ENCODE results near the gene SPATS1. TPM values are rescaled to one million over a fixed set of nuclear protein-coding genes. Genes with fewer than 3 reads are reported as not detected.
"Not testable (repeated sequence)": the region's sequence is repeated elsewhere in the genome, so short reads cannot be mapped to it uniquely, and the experiment has no call there.

The SPATS1 gene
- total RNA-seq, 1 experiment from 2014 or later = not detected

- peaks cover 52% of the 10 kb centered on the region for H3K27me3 Mint-ChIP-seq (ENCODE audit: insufficient read depth, unreplicated experiment)
- BruUV-seq (replicated peaks) = no TSS peak
These were observed 1.2 kb upstream of the SPATS1 start for GRCh38 chr6:44341095-44341890.

DNA sequence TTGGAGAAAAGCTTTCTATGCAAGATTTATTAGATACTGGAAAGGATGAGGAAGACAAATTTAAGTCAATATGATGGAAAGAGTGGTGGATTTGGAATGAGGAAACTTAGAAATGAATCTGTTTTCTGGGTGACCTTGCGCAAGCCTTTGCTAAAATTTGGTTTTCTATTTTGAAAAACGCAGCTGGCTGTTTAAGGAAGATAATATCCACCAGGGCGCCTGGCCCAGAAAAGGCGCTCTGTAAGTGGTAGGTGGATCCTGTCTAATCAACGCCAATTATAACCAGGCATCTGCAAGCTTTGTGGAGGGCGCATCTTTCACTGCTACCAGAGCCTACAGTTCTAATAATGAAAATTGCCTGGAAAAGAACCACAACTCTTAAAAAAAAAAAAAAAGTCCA is 398 bp upstream of the SPATS1 start:
- intact Hi-C loops (cut with micrococcal nuclease) = no loop called here
- Mint-ChIP-seq H3K27ac (ENCODE audit: low read depth, unreplicated experiment) (no peak overlapping the region), H3K4me1 (ENCODE audit: insufficient read depth, unreplicated experiment) (no peaks in the 10 kb centered on the region), H3K36me3 (ENCODE audit: insufficient read depth, unreplicated experiment) (no peaks in the 10 kb centered on the region), H3K9me3 (ENCODE audit: unreplicated experiment) (no peaks in the 10 kb centered on the region), H3K4me3 (ENCODE audit: unreplicated experiment) (no peak overlapping the region), H3K27me3 (ENCODE audit: insufficient read depth, unreplicated experiment) (peaks cover 44% of the 10 kb centered on the region)
- POLR2A ChIA-PET = interaction anchor here (0.9 kb wide), 1 partner anchor 46 kb away, joined by 3 read pairs; the partner anchor contains the start of gene CDC5L
- TF ChIP-seq, protein P1, sequence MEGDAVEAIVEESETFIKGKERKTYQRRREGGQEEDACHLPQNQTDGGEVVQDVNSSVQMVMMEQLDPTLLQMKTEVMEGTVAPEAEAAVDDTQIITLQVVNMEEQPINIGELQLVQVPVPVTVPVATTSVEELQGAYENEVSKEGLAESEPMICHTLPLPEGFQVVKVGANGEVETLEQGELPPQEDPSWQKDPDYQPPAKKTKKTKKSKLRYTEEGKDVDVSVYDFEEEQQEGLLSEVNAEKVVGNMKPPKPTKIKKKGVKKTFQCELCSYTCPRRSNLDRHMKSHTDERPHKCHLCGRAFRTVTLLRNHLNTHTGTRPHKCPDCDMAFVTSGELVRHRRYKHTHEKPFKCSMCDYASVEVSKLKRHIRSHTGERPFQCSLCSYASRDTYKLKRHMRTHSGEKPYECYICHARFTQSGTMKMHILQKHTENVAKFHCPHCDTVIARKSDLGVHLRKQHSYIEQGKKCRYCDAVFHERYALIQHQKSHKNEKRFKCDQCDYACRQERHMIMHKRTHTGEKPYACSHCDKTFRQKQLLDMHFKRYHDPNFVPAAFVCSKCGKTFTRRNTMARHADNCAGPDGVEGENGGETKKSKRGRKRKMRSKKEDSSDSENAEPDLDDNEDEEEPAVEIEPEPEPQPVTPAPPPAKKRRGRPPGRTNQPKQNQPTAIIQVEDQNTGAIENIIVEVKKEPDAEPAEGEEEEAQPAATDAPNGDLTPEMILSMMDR (IDR thresholded peaks at IDR 0.05; ENCODE audit: unreplicated experiment) = no peak
- BruUV-seq (replicated peaks) = no TSS peak
- no peak for DNase-seq (ENCODE audit: unreplicated experiment)
- CTCF ChIA-PET = interaction anchor here (0.6 to 2.1 kb wide), 4 partner anchors 29 to 74 kb away, joined by 3 to 5 read pairs (median 4); partner anchors contain the start of gene AARS2

More at GRCh38 chr6:44341095-44341890, 1.2 kb upstream of the SPATS1 start:
- intact Hi-C loops (cut with micrococcal nuclease) = no loop called here
- DNase-seq (ENCODE audit: unreplicated experiment) = no peak
- H3K4me3 Mint-ChIP-seq (ENCODE audit: unreplicated experiment) = no peak overlapping the region
- H3K9me3 Mint-ChIP-seq (ENCODE audit: unreplicated experiment) = no peaks in the 10 kb centered on the region
- CTCF ChIA-PET = interaction anchor here (0.6 to 1.3 kb wide), 3 partner anchors 32 to 73 kb away, joined by 3 to 4 read pairs (median 3); no protein-coding TSS in a partner anchor
- TF ChIP-seq, protein P1 (IDR thresholded peaks at IDR 0.05; ENCODE audit: unreplicated experiment) = no peak
- H3K27ac Mint-ChIP-seq (ENCODE audit: low read depth, unreplicated experiment) = no peak overlapping the region
- H3K4me1 Mint-ChIP-seq (ENCODE audit: insufficient read depth, unreplicated experiment) = no peaks in the 10 kb centered on the region
- H3K36me3 Mint-ChIP-seq (ENCODE audit: insufficient read depth, unreplicated experiment) = no peaks in the 10 kb centered on the region
- POLR2A ChIA-PET = interaction anchor here (0.6 to 0.9 kb wide), 2 partner anchors 21 to 46 kb away, joined by 3 read pairs; partner anchors contain the start of gene CDC5L

- DNase-seq (ENCODE audit: unreplicated experiment); H3K4me3 Mint-ChIP-seq (ENCODE audit: unreplicated experiment); H3K9me3 Mint-ChIP-seq (ENCODE audit: unreplicated experiment); H3K36me3 Mint-ChIP-seq (ENCODE audit: insufficient read depth, unreplicated experiment); H3K4me1 Mint-ChIP-seq (ENCODE audit: insufficient read depth, unreplicated experiment); H3K27ac Mint-ChIP-seq (ENCODE audit: low read depth, unreplicated experiment); BruUV-seq (replicated peaks); intact Hi-C loops (cut with micrococcal nuclease); POLR2A ChIA-PET: not testable (repeated sequence)
- peaks cover 35% of the 10 kb centered on the region for H3K27me3 Mint-ChIP-seq (ENCODE audit: insufficient read depth, unreplicated experiment)
- CTCF ChIA-PET = interaction anchor here (0.6 to 1.0 kb wide), 2 partner anchors 9 to 14 kb away, joined by 3 read pairs; no protein-coding TSS in a partner anchor
These were observed 4.4 kb downstream of the SPATS1 start for GRCh38 chr6:44346818-44347217.

GRCh38 chr6:44349904-44350649 is 7.6 kb downstream of the SPATS1 start:
- POLR2A ChIA-PET = no interaction called here
- Mint-ChIP-seq H3K27me3 (ENCODE audit: insufficient read depth, unreplicated experiment) (peaks cover 3% of the 10 kb centered on the region), H3K4me3 (ENCODE audit: unreplicated experiment) (no peak overlapping the region), H3K27ac (ENCODE audit: low read depth, unreplicated experiment) (no peak overlapping the region), H3K9me3 (ENCODE audit: unreplicated experiment) (no peaks in the 10 kb centered on the region), H3K36me3 (ENCODE audit: insufficient read depth, unreplicated experiment) (no peaks in the 10 kb centered on the region), H3K4me1 (ENCODE audit: insufficient read depth, unreplicated experiment) (no peaks in the 10 kb centered on the region)
- BruUV-seq (replicated peaks) = no TSS peak
- CTCF ChIA-PET = interaction anchor here (0.6 kb wide), 1 partner anchor 13 kb away, joined by 3 read pairs; no protein-coding TSS in a partner anchor
- no peak for DNase-seq (ENCODE audit: unreplicated experiment)
- TF ChIP-seq, protein P1 (IDR thresholded peaks at IDR 0.05; ENCODE audit: unreplicated experiment) = no peak
- intact Hi-C loops (cut with micrococcal nuclease) = no loop called here

- DNase-seq (ENCODE audit: unreplicated experiment); H3K4me1 Mint-ChIP-seq (ENCODE audit: insufficient read depth, unreplicated experiment); intact Hi-C loops (cut with micrococcal nuclease); H3K27ac Mint-ChIP-seq (ENCODE audit: low read depth, unreplicated experiment); H3K36me3 Mint-ChIP-seq (ENCODE audit: insufficient read depth, unreplicated experiment); H3K4me3 Mint-ChIP-seq (ENCODE audit: unreplicated experiment); BruUV-seq (replicated peaks); POLR2A ChIA-PET; H3K9me3 Mint-ChIP-seq (ENCODE audit: unreplicated experiment); H3K27me3 Mint-ChIP-seq (ENCODE audit: insufficient read depth, unreplicated experiment): not testable (repeated sequence)
- CTCF ChIA-PET = interaction anchor here (0.6 kb wide), 1 partner anchor 14 kb away, joined by 3 read pairs; no protein-coding TSS in a partner anchor
These were observed 8.2 kb downstream of the SPATS1 start for GRCh38 chr6:44350650-44350994.

Data from MCF 10A (cell line).